ENCODE results near the gene SNX9.
A peak's percentile ranks its signal among the peaks of the same experiment; 100 is the strongest.
"Not testable (repeated sequence)": the region's sequence is repeated elsewhere in the genome, so short reads cannot be mapped to it uniquely, and the experiment has no call there.

SNX9 gene

GRCh38 chr6:157790548-157791160, 32.4 kb upstream of the SNX9 start:
- TF ChIP-seq CTCF (IDR thresholded peaks at IDR 0.05; ENCODE audit: insufficient read depth, low read depth, low read length, missing control alignments), result no peak
- no peak for DNase-seq (ENCODE audit: low read depth)
- H3K4me3 ChIP-seq (ENCODE audit: low read length), result no peak overlapping the region

GRCh38 chr6:157791450-157791849, 31.6 kb upstream of the SNX9 start:
- no peak for TF ChIP-seq CTCF (IDR thresholded peaks at IDR 0.05; ENCODE audit: insufficient read depth, low read depth, low read length, missing control alignments)
- H3K4me3 ChIP-seq (ENCODE audit: low read length), result no peak overlapping the region
- DNase-seq (ENCODE audit: low read depth), result no peak

GRCh38 chr6:157792671-157793070, 30.4 kb upstream of the SNX9 start:
- H3K4me3 ChIP-seq (ENCODE audit: low read length), result no peak overlapping the region
- no peak for DNase-seq (ENCODE audit: low read depth)
- no peak for TF ChIP-seq CTCF (IDR thresholded peaks at IDR 0.05; ENCODE audit: insufficient read depth, low read depth, low read length, missing control alignments)

- DNase-seq (ENCODE audit: low read depth); H3K4me3 ChIP-seq (ENCODE audit: low read length): not testable (repeated sequence)
Measured at GRCh38 chr6:157794012-157794411, 29.0 kb upstream of the SNX9 start.

- DNase-seq (ENCODE audit: low read depth), result no peak
- TF ChIP-seq CTCF (IDR thresholded peaks at IDR 0.05; ENCODE audit: insufficient read depth, low read depth, low read length, missing control alignments), result no peak
Measured at GRCh38 chr6:157795841-157796240, 27.2 kb upstream of the SNX9 start.

GRCh38 chr6:157798851-157799250, 24.2 kb upstream of the SNX9 start:
- no peak for TF ChIP-seq CTCF (IDR thresholded peaks at IDR 0.05; ENCODE audit: insufficient read depth, low read depth, low read length, missing control alignments)
- no peak for DNase-seq (ENCODE audit: low read depth)
- H3K4me3 ChIP-seq (ENCODE audit: low read length), result no peak overlapping the region

More at GRCh38 chr6:157795841-157796240, 27.2 kb upstream of the SNX9 start:
- no peak overlapping the region for H3K4me3 ChIP-seq (ENCODE audit: low read length)

GRCh38 chr6:157799561-157799960, 23.5 kb upstream of the SNX9 start:
- H3K4me3 ChIP-seq (ENCODE audit: low read length); DNase-seq (ENCODE audit: low read depth): not testable (repeated sequence)

GRCh38 chr6:157800420-157801237, 22.4 kb upstream of the SNX9 start:
- DNase-seq (ENCODE audit: low read depth), result peak; percentile 81
- no peak for TF ChIP-seq CTCF (IDR thresholded peaks at IDR 0.05; ENCODE audit: insufficient read depth, low read depth, low read length, missing control alignments)
- no peak overlapping the region for H3K4me3 ChIP-seq (ENCODE audit: low read length)
